HG03175 (cell line): ENCODE measurements around the gene DCAKD.

Source experiments
- ATAC-seq: cut with Tn5 transposase; IDR thresholded peaks from one replicate; pipeline ENCODE4 v1.9.1; 2021; ENCODE audit warnings: mild to moderate bottlenecking, moderate library complexity; ENCODE audit not compliant: unreplicated experiment

DCAKD gene

GRCh38 chr17:45005700-45006099 lies 45.7 kb downstream of the DCAKD start:
- no peak for ATAC-seq

- ATAC-seq = no peak
These were observed 47.0 kb downstream of the DCAKD start for GRCh38 chr17:45004388-45004787.

GRCh38 chr17:45003877-45004276 lies 47.6 kb downstream of the DCAKD start:
- ATAC-seq = no peak

- ATAC-seq = no peak
These were observed 50.1 kb downstream of the DCAKD start for GRCh38 chr17:45001310-45001709.

GRCh38 chr17:44999433-44999832 lies 52.0 kb downstream of the DCAKD start:
- no peak for ATAC-seq

- ATAC-seq = no peak
These were observed 52.8 kb downstream of the DCAKD start for GRCh38 chr17:44998646-44999045.

GRCh38 chr17:44997733-44998520 lies 53.5 kb downstream of the DCAKD start:
- no peak for ATAC-seq

GRCh38 chr17:44996304-44996703 lies 55.1 kb downstream of the DCAKD start:
- no peak for ATAC-seq

GRCh38 chr17:44995436-44996001 lies 55.9 kb downstream of the DCAKD start:
- no peak for ATAC-seq

- ATAC-seq = no peak
These were observed 59.0 kb downstream of the DCAKD start for GRCh38 chr17:44992242-44992939.

- no peak for ATAC-seq
These were observed 60.4 kb downstream of the DCAKD start for GRCh38 chr17:44990994-44991393.

- ATAC-seq = no peak
These were observed 61.8 kb downstream of the DCAKD start for GRCh38 chr17:44989552-44990138.

- no peak for ATAC-seq
These were observed 63.1 kb downstream of the DCAKD start for GRCh38 chr17:44988044-44988942.

GRCh38 chr17:44983563-44983962 lies 67.9 kb downstream of the DCAKD start:
- no peak for ATAC-seq

- ATAC-seq = no peak
These were observed 69.2 kb downstream of the DCAKD start for GRCh38 chr17:44982113-44982702.

GRCh38 chr17:44981221-44981968 lies 70.0 kb downstream of the DCAKD start:
- ATAC-seq = no peak

GRCh38 chr17:44979426-44979995 lies 71.9 kb downstream of the DCAKD start:
- ATAC-seq = no peak

GRCh38 chr17:44978807-44979206 lies 72.6 kb downstream of the DCAKD start:
- ATAC-seq = no peak
